GM12891 (cell line): ENCODE measurements around the gene HTD2.

Source experiments
- POLR2A ChIP-seq: IDR thresholded peaks from 2 replicates; pipeline ENCODE4 v1.6.1; 2011; ENCODE audit warnings: low read depth, low read length, control low read depth
- POLR2AphosphoS5 ChIP-seq: IDR thresholded peaks from 2 replicates; pipeline ENCODE4 v1.6.1; 2011; ENCODE audit warnings: low read depth, low read length, control low read depth
- POU2F2 ChIP-seq: IDR thresholded peaks from 2 replicates; pipeline ENCODE4 v1.6.1; 2011; ENCODE audit warnings: low read depth, mild to moderate bottlenecking, control low read depth, low read length, moderate library complexity
- SPI1 ChIP-seq: IDR thresholded peaks from 2 replicates; pipeline ENCODE4 v1.6.1; 2011; ENCODE audit warnings: low read depth, low read length, control low read depth
- TAF1 ChIP-seq: IDR thresholded peaks from 2 replicates; pipeline ENCODE4 v1.6.1; 2011; ENCODE audit warnings: low read depth, low read length, control low read depth

- no peak for TF ChIP-seq POLR2A
- TF ChIP-seq TAF1 = no peak
- TF ChIP-seq POLR2AphosphoS5 = no peak
- TF ChIP-seq POU2F2 = no peak
- no peak for TF ChIP-seq SPI1
Observed at GRCh38 chr3:58258392-58259055, 47.8 kb upstream of the HTD2 start.
